Smooth muscle cell (in vitro differentiated cells): Measurements from ENCODE around the gene UGGT2. TPM values are rescaled to one million over a fixed set of nuclear protein-coding genes. Genes with fewer than 3 reads are reported as not detected.

Experiments
- DNase-seq: peaks from one replicate; lab custom pipeline; 2025; ENCODE audit not compliant: unreplicated experiment; lab: John Stamatoyannopoulos, UW
- H2AFZ ChIP-seq: fragments of 200-600 bp; sonication (generic); 2 replicates; pipeline ENCODE4 v1.6.0; 2016; ENCODE audit warnings: antibody characterized with exemption, low read depth, mild to moderate bottlenecking
- H3F3A ChIP-seq: fragments of 200-600 bp; sonication (generic); 2 replicates; pipeline ENCODE4 v1.6.0; 2017; ENCODE audit warnings: antibody characterized with exemption, low read depth
- H3K27ac ChIP-seq: fragments of 200-600 bp; sonication (generic); 2 replicates; pipeline ENCODE4 v1.5.1; 2016; ENCODE audit warnings: low read depth, mild to moderate bottlenecking
- H3K27me3 ChIP-seq: fragments of 200-600 bp; sonication (generic); 2 replicates; pipeline ENCODE4 v1.6.1; 2016; ENCODE audit warnings: low read depth, mild to moderate bottlenecking
- H3K36me3 ChIP-seq: fragments of 200-600 bp; sonication (generic); 2 replicates; pipeline ENCODE4 v1.5.1; 2016; ENCODE audit warnings: low read depth
- H3K4me1 ChIP-seq: fragments of 200-600 bp; sonication (generic); 2 replicates; pipeline ENCODE4 v1.5.1; 2016; ENCODE audit warnings: low read depth
- H3K4me2 ChIP-seq: fragments of 200-600 bp; sonication (generic); 2 replicates; pipeline ENCODE4 v1.6.0; 2016; ENCODE audit warnings: mild to moderate bottlenecking
- H3K4me3 ChIP-seq: fragments of 200-600 bp; sonication (generic); 2 replicates; pipeline ENCODE4 v1.5.1; 2016; ENCODE audit warnings: mild to moderate bottlenecking
- H3K79me2 ChIP-seq: fragments of 200-600 bp; sonication (generic); 2 replicates; pipeline ENCODE4 v1.6.0; 2016; ENCODE audit warnings: low read depth, mild to moderate bottlenecking
- H3K9ac ChIP-seq: fragments of 200-600 bp; sonication (generic); 2 replicates; pipeline ENCODE4 v1.6.0; 2016; ENCODE audit warnings: low read depth
- H3K9me3 ChIP-seq: fragments of 200-600 bp; sonication (generic); replicated peaks from 2 replicates; pipeline ENCODE4 v1.5.1; 2016; ENCODE audit warnings: low read depth
- H4K20me1 ChIP-seq: fragments of 200-600 bp; sonication (generic); 2 replicates; pipeline ENCODE4 v1.6.0; 2016; ENCODE audit warnings: low read depth
- WGBS: methylation state at CpG from one replicate; pipeline ENCODE4 v1.1.7; 2016; ENCODE audit warnings: low lambda C conversion rate; 5-methylcytosine and 5-hydroxymethylcytosine counted together
- polyA plus RNA-seq: library from polyadenylated mRNA; unstranded; fragments of >200 nt; fragmentation: Nextera tagmentation; extraction: Ambion mirVana; gene quantifications from 2 replicates; pipeline ENCODE4 v1.2.1, GENCODE V29; 2016
- total RNA-seq: library from RNA; depleted of rRNA; stranded (reverse); fragments of >200 nt; gene quantifications from 2 replicates; pipeline ENCODE4 v1.2.3, GENCODE V29; 2014
- TF ChIP-seq, protein P1 (sequence below): fragments of 200-600 bp; sonication (generic); IDR thresholded peaks from 2 replicates; pipeline ENCODE4 v1.5.1; 2017; ENCODE audit warnings: borderline replicate concordance, mild to moderate bottlenecking, antibody characterized with exemption; ENCODE audit not compliant: insufficient read depth, poor library complexity, severe bottlenecking

UGGT2 gene
- total and polyA plus RNA-seq, 2 experiments from 2014 or later, result 27.4 to 67.2 TPM

DNA sequence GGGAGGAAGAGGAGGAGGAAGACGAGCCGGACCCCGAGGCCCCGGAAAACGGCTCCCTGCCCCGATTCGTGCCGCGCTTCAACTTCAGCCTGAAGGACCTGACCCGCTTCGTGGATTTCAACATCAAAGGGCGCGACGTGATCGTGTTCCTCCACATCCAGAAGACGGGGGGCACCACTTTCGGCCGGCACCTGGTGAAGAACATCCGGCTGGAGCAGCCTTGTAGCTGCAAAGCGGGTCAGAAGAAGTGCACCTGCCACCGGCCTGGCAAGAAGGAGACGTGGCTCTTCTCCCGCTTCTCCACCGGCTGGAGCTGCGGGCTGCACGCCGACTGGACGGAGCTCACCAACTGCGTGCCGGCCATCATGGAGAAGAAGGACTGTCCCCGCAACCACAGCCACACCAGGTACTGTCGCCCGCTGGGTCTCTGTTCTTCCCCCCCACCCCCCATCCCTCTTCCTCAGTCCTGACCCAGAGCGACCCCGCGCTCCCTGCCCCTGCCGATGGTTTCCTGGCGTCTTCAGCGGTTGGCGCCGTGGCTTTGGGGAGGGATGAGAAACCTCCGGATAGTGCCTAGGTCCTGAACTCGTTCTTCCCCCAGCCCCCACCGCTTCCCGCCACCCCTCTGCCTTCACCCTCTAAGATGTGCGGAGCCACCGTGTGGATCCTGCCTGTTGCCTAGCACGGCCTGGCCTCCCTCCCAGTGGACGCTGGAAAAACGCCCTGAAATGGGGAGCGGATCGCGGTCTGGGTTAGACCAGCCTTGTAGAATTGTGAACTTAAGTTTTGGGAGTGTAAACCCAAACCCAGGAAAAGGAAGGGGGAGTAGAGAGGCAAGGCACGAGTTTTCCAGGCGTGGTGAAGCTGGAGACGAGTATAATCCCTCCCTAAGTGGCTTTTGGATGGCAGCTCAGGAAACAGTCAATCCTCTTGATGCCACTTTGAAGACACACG is 38.2 kb upstream of the UGGT2 start:
- H3K4me1 ChIP-seq, result no peaks in the 10 kb centered on the region
- TF ChIP-seq, protein P1, sequence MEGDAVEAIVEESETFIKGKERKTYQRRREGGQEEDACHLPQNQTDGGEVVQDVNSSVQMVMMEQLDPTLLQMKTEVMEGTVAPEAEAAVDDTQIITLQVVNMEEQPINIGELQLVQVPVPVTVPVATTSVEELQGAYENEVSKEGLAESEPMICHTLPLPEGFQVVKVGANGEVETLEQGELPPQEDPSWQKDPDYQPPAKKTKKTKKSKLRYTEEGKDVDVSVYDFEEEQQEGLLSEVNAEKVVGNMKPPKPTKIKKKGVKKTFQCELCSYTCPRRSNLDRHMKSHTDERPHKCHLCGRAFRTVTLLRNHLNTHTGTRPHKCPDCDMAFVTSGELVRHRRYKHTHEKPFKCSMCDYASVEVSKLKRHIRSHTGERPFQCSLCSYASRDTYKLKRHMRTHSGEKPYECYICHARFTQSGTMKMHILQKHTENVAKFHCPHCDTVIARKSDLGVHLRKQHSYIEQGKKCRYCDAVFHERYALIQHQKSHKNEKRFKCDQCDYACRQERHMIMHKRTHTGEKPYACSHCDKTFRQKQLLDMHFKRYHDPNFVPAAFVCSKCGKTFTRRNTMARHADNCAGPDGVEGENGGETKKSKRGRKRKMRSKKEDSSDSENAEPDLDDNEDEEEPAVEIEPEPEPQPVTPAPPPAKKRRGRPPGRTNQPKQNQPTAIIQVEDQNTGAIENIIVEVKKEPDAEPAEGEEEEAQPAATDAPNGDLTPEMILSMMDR, result no peak
- no peak overlapping the region for H3K9ac ChIP-seq
- no peak overlapping the region for H3K27ac ChIP-seq
- no peak for DNase-seq
- WGBS, result 2% methylated on average over 51 of the region's 57 CpGs
- H3K9me3 ChIP-seq, result no peaks in the 10 kb centered on the region
- peaks cover 84% of the 10 kb centered on the region for H3K27me3 ChIP-seq
- peak overlapping the region; percentile 59 for H3K4me3 ChIP-seq
- H3K79me2 ChIP-seq, result no peaks in the 10 kb centered on the region
- H3K36me3 ChIP-seq, result no peaks in the 10 kb centered on the region
- H3K4me2 ChIP-seq, result peak overlapping the region; percentile 98
- no peaks in the 10 kb centered on the region for H4K20me1 ChIP-seq
- no peaks in the 10 kb centered on the region for H3F3A ChIP-seq
- H2AFZ ChIP-seq, result no peak overlapping the region

DNA sequence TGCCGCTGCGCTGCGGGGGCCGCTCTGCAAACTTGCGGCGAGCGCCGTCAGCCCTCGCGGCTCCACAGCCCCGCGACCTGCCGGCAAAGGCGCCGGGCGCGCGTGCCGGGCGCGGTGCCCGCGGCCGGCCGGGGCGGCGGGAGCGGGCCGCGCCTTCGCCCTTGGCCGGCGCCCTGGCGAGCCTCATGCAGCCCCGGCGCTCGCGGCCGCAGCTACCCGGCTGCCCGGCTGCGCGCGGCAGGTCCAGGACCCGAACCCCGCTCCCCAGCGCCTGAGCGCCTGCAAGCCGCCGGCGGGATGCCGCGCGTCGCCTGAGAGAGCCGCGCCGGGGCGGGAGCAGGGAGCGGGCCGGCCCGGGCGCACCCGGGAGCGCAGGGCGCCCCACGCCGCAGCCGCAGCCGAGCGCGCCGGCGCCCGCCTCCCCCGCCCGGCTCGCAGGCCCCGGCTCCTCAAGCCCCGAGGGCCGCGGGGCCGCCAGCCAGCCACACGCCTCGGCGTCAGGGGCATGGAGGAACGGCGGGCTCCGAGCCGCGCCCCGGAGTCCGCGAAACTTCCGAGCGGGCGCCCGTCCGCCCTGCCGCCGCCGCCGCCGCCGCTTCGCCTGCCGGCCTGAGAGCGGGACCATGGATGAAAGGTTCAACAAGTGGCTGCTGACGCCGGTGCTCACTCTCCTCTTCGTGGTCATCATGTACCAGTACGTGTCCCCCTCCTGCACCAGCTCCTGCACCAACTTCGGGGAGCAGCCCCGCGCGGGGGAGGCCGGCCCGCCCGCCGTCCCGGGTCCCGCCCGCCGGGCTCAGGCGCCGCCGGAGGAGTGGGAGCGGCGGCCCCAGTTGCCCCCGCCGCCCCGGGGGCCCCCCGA is 37.3 kb upstream of the UGGT2 start:
- Histone ChIP-seq H3K4me3 (peak overlapping the region; percentile 59), H3K79me2 (no peaks in the 10 kb centered on the region), H3K36me3 (no peaks in the 10 kb centered on the region), H3K9me3 (no peaks in the 10 kb centered on the region), H3K27ac (no peak overlapping the region), H3K9ac (no peak overlapping the region), H3K4me2 (peak overlapping the region; percentile 98), H2AFZ (no peak overlapping the region), H4K20me1 (no peaks in the 10 kb centered on the region), H3F3A (no peaks in the 10 kb centered on the region), H3K4me1 (no peaks in the 10 kb centered on the region), H3K27me3 (peaks cover 84% of the 10 kb centered on the region)
- DNase-seq, result no peak
- WGBS, result under 1% methylated on average over 101 of the region's 133 CpGs
- TF ChIP-seq, protein P1, result no peak

DNA sequence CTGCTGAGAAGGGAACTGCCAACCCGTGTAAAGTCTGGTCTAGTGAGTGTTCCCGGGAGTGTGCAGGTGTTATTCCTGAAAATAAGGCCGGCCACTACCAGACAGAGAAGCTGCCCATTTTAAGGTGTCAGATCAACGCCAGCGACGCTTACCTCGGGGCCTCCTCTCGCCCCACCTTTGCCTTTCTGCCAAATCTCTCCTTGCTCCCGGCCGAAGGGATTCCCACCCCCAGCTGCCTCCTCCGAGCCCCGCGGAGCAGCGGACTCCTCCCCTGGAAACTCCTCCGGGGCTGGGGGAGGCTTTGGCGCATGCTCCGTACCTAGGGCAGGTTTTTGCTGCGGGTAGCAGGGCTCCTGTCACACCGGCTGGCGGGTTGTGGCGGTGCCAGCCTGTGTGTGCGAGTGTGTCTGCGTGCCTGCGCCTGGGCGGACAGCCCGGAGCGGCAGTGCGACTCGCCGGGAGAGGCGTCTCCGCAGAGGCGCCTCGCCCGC is 36.6 kb upstream of the UGGT2 start, which contains the start of gene HS6ST3:
HS6ST3 (plus strand) TSS at position 359 of the 491 bp plus-strand sequence.
- peak within 1 kb of the TSS; percentile 59 for H3K4me3 ChIP-seq
- H3K9me3 ChIP-seq, result no peaks in the 10 kb centered on the region
- no peaks in the 10 kb centered on the region for H4K20me1 ChIP-seq
- no peak for DNase-seq
- peak within 1 kb of the TSS; percentile 98 for H3K4me2 ChIP-seq
- no peaks in the 10 kb centered on the region for H3K36me3 ChIP-seq
- 2% methylated on average over 32 of the region's 35 CpGs for WGBS
- TF ChIP-seq, protein P1, result no peak
- no peak within 1 kb of the TSS for H3K27ac ChIP-seq
- no peaks in the 10 kb centered on the region for H3K79me2 ChIP-seq
- peak within 1 kb of the TSS; percentile 88 for H2AFZ ChIP-seq
- peaks cover 78% of the 10 kb centered on the region for H3K27me3 ChIP-seq
- no peaks in the 10 kb centered on the region for H3K4me1 ChIP-seq
- no peaks in the 10 kb centered on the region for H3F3A ChIP-seq
- H3K9ac ChIP-seq, result no peak within 1 kb of the TSS
